Fibroblast of skin of back (primary cell): ENCODE measurements around the gene CES4A.
"Not testable (repeated sequence)": the region's sequence is repeated elsewhere in the genome, so short reads cannot be mapped to it uniquely, and the experiment has no call there.

Source experiments
- DNase-seq: peaks from one replicate; pipeline ENCODE4 v3.0.0-alpha.2; 2013

CES4A gene

DNA sequence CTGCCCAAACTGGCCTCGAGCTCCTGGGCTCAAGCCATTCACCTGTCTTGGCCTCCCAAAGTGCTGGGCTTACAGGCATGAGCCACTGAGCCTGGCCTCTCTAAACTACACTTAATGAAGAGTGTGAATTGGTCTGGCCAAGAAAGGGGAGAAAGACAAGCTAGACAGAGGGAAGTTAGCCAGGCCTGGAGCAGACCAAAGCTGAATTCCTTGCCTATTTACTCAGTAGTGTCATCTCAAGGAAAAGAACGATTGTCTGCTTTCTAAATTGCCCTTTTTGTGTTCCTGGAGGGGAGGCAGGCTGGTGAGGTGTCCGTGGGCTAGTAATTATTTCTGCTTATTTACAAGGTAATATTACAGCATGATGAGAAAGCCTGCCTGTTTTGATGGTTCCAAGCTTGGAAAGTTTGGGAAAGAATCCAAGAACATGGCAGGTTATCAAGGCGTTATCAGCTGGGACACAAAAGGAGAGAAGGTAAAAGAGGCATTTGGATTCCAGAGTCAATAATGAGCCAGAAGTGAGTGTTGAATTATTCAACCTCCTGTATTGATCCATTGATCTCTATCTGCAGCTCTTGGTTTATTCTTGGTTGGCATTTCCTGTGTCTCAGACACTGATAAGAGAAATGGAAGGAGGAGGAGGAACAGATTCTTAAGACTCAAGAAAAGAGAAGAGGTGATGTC is 34.3 kb downstream of the CES4A start:
- peak; percentile 37 for DNase-seq

DNA sequence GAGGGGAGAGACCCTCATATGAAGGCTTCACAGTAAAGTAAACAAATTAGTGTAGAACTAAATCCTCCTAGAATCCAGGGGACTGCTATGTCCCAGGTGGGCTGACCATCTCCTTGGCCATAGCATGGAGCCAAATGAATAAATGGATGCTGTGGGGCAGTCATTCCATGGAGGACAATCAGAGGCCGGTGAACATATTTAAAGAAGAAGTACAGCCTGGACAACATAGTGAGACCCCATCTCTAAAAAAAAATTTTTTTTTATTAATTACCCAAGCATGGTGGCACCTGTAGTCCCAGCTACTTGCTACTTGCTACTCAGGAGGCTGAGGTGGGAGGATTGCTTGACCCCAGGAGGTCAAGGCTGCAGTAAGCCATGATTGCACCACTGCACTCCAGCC is 35.3 kb downstream of the CES4A start:
- no peak for DNase-seq

DNA sequence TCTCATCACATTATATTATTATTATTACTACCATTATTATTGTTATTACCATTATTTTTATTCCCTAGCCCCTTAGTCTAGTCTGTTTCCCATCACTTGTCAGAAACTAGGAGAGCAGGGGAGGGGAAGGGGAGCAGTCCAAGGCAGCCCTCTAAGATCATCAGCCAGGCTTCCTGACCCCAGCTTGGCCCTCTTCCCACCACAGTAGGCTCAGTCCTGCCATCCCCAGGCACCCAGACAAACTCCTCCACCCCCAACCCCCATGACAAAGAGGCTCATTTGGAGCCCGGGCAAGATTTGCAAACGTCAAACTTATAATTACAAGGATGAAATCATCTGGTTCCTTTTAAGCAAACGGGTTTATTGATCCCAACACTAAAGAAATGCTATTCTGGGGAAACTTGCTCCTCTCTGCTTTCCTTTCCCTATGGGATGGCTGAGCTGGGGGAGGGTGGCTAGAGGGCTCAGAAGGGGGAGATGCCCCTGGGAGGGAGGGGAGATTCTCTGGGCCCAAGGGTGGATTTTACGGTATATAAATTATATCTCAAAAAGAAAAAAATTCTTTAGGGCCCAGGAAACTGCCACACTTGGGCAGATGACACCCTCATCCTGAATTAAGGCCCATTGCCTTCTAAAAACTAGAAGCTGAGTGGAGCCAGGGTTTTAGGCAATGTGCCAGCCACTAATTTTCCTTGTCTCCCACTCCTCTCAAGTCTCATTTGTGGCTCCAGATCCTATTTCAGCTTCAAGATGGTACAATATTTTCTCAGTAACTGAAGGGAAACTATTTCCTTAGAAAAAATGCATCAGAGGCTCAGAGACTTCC is 36.2 kb downstream of the CES4A start:
- no peak for DNase-seq

DNA sequence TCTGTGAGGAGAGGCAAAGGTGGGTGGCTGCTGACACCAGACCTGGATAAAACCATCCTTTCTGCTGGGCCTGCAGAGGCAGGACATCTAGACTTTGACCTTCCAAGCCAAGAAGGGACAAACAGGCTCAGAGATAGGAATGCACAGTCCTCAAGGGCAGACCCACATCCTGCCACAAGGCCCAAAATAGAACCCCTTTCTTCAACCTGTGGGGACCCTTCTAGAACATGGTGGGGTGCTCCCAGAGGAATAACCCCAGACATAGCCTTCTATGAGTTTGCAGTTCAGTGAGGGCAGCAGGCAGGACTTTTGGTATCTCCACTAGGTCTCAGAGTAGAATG is 36.8 kb downstream of the CES4A start:
- DNase-seq, result no peak

DNA sequence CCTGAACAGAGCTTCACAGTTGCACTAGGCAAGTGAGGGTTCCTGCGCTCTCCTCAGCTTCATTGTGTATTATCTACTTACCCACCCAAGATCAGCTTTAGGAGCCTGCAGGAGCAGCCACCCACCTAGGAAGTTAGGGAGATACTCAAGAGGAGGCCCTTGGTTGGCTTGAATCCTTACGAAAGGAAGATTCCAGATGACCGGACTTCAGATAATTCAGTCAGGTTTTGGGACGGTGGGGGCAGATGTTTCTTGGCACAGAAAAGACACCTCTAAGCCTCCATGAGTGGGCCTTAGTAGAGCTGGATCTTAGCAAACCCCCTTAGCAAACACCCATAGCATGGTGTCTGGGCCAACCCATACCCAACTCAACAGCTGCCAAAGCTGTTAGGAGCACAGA is 38.2 kb downstream of the CES4A start:
- no peak for DNase-seq

DNA sequence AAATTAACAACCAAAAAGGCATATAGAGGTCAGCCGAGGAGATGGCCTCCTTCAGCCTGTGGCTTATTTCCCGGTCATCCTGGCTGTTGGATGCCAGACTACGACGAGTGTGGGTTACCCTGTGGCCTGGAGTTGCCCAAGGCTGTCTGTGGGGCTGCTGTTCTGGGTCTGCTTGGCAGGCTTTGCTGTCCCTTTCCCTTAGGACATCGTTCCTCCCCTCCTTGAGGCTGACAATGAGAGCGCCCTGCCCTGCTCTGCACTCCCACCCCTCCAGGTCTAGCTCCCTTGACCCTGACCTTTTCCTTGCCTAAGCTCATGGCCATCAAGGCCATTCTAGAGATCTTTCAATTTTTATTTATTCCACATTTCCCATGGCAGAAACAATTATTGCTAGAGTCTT is 38.7 kb downstream of the CES4A start:
- no peak for DNase-seq

DNA sequence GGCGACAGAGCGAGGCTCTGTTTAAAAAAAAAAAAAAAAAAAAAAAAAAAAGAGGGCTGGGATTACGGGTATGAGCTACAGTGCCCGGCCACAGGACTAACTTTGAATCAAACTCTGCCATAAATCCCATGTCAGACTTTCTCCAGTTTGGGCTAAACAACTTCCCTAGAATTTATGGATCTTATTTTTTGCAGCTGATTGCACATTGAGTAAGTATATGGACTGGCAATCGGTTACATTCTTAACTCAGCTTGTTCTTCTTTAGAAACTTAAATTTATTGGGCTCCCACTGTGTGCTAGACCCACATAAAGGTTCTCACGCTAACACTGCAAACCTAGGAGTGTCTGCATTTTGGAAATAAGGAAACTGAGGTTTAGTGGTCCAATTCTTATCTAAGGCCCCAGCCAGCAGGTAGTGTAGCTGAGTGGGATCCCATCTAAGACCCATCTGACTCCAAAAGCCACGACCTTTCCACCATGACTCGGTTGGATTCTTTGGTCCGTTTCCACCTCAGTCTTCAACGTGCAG is 39.8 kb downstream of the CES4A start:
- DNase-seq, result no peak

DNA sequence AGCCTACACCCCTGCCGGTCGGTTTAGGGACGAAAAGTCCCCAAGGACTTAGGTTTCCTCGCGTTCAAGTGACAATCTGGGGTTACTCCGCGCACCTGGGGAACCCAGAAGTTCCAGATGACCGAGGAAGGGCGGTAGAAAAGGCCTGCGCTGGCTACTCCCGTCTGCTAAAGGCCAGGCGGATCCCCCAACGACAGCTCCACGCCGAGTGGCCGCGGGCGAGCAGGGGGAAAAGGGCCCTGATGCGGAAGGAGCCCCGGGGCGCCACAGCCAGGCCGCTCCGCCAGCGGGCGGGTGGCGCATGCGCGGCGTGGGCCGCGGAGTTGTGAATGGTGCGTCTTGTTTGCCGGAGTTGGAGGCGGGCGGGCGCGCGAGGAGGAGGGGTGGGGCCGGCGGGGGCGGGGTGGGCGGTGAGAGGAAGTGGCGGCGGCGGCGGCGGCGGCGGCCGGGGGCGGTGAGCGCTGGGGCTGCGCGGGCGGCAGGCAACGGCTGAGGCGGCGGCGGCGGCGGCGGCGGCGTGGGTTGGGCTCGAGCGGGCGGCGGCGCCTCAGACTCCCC is 40.4 kb downstream of the CES4A start, which contains the start of gene CBFB:
CBFB (plus strand) TSS at position 454 of the 558 bp plus-strand sequence. CDS start 259 bp downstream, outside the sequence.
- DNase-seq, result peak; percentile 94

DNA sequence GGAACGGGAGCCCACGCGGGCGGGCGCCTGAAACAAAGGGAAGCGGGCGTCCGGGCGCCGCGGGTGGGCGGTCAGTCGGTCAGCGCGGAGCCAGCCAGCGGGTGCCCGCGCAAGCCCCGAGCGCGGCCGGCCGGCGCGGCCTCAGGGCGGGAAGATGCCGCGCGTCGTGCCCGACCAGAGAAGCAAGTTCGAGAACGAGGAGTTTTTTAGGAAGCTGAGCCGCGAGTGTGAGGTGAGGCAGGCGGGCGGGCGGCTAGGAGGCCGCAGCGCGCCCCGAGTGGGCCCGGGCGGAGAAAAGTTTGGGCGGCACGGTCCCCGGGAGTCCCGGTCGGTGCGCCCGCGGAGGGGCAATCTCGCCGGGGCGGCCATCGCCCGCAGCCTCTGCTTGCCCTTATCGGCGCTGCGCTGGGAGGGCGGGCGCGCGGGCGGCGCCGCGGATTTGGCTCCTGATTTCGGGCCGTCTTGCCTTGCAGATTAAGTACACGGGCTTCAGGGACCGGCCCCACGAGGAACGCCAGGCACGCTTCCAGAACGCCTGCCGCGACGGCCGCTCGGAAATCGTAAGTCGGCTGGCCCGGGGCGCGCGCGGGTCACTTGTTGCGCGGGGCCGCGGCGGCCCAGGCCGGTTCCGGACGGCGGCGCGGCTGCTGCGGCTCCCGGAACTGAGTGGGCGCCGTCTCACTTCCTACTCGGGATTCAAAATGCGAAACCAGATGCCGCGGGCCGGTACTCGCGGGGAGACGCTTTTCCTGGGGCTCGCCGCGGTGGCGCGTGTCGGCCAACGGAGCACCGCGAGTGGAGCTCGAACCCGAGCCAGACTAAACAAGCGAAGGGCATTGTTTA is 41.1 kb downstream of the CES4A start:
- peak; percentile 49 for DNase-seq

DNA sequence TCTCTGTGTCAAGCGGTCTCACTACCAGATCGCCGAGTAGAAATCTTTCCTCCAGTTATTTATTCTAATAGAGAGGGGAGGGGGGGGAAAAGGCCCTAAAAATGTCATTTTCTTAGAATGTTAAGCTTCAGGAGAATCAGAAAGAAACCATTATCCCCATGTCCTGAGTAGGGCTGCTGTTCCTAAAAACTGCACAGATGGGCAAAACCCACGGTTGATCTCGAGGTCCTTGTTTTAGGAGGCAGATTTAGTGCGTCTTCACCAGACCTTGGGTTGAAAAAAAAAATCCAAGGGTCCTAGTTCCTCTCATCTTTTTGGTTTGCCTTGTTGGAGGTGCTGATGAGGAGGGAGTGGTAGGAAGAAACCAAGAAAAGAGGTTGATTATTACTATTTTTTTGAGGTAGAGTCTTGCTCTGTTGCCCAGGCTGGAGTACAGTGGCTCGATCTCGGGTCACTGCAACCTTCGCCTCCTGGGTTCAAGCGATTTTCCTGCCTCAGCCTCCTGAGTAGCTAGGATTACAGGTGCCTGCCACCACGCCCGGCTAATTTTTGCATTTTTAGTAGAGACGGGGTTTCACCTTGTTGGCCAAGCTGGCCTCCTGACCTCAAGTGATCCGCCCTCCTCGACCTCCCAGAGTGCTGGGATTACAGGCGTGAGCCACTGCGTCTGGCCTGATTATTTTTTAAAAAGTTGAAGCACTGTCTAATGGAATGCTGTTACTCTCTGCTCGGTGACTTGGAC is 42.0 kb downstream of the CES4A start:
- DNase-seq, result no peak

DNA sequence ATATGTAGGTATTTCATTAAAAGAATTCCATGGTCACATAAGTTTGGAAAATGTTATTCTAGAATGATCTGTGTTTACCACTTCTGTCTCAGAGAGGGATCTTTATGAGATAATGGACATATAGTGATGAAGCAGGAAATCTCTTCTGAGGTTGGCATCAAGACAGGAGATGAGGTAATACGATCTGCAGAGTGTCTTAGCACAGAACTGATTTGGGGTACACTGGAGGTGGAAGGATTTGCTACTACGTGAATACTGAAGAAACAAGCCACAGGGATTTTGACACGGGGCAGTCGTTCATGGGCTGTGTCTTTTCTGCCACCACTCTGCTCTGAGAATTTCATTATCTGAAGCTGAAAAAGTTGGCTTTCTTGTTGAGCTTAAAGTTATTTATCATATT is 46.1 kb downstream of the CES4A start:
- DNase-seq, result no peak

DNA sequence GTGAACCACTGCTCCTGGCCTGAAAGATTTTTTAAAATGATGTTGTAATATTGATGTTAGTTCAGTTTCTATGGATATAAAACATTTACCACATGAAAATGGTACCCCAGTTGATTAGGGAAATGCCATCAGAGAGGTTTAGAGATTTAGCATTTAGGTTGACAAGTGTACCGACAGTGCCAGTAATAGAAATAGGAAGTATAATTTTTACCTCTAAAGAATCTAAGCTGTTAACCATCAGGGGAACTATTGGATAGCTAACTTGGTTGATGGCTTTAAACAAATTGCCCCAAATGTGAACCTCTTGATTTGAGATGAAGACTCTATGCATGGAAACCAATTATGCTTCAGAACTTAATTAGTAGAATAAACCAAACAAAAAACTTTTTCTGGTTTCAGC is 47.0 kb downstream of the CES4A start:
- DNase-seq, result no peak

DNA sequence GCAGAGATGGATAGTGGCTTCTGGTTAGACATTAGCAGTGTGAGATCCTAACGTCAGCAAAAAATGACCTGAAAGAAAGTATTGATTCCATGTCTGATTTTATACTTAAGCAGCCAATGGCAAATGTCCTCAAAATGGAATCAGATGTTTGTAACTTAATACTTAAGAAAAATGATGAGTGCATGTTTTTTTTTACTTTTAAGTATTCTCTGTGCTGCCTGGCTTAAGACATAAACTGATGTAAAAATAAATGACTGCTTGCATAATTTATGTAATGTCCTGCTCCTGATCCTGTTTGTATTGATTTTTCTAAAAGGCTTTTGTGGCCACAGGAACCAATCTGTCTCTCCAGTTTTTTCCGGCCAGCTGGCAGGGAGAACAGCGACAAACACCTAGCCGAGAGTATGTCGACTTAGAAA is 47.9 kb downstream of the CES4A start:
- no peak for DNase-seq

DNA sequence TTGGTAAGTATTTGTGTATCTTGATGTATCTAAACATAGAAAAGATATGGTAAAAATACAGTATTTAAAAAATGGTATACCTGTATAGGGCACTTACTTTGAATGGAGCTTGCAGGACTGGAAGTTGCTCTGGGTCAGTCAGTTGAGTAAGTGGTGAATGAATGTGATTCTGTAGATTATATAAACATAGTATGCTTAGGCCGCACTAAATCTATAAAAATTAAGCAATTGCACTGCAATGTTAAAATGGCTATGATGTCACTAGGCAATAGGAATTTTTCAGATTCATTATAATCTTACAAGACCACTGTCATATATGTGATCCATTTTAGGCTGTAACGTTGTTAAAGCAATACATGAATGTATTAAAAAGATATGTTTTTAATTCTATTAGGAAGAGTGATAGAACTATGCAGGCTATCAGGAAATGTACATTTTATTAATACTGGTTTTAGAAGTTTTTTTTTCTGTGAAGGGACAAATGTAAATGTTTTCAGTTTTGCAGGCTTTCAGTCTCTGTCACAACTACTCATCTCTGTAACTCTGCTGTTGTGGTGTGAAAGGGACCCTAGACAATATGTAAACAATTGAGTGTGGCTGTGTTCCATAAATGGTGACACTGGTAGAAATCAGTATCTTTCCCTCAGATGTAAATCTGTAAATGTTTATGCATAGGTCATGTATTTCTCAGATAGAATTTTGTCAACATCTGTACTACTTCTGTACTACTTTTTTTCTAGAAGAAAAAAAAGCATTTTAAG is 51.1 kb downstream of the CES4A start:
- DNase-seq, result no peak

DNA sequence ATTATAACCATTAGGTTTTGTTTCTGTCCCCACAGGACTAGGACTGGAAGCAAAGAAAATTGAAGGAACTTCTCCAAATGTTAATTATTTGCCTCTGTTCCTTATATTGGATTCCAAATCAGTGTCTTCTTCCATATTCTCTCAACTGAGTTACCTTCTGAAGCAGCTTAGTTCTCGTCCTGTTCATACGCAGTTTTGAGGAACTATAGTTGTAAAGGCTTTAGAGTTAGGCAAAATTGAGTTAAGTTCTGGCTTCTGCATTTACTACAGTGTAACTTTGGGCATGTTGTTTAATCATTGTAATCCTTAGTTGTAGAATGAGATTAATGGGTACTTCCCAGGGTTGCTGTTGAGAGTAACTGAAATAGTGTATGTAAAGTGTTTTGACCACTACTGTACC is 51.8 kb downstream of the CES4A start:
- no peak for DNase-seq

DNA sequence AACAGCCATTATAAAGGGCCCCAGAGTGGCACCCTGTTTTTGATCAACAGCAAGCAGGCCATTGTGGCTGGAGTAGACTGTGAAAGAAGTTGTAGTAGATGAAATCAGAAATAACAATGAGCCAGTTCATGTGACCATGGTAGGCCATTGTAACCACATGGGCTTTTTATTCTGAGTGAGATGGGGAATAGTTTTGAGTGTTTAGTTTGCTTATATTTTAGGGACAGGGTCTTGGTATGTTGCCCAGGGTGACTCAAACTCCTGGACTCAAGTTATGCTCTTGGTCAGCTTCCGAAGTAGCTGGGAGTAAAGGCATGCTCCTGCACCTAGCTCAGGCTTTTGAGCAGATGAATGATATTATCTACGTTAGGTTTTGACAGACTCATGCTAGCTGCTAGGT is 52.5 kb downstream of the CES4A start:
- DNase-seq, result peak; percentile 29

DNA sequence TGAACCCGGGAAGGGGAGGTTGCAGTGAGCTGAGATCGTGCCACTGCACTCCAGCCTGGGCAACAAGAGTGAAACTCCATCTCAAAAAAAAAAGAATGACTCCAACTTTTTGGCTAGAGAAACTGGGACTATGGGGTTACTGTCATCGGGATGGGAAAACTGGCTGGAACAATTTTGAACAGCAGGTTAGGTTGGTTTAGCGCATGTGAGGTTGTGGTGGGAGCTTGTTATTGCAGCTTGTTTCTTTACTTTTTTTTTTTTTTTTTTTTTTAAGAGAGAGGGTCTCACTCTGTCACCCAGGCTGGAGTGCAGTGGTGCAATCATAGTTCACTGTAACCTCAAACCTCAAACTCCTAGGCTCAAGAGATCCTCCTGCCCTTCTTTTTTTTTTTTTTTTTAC is 53.1 kb downstream of the CES4A start:
- not testable (repeated sequence) for DNase-seq

DNA sequence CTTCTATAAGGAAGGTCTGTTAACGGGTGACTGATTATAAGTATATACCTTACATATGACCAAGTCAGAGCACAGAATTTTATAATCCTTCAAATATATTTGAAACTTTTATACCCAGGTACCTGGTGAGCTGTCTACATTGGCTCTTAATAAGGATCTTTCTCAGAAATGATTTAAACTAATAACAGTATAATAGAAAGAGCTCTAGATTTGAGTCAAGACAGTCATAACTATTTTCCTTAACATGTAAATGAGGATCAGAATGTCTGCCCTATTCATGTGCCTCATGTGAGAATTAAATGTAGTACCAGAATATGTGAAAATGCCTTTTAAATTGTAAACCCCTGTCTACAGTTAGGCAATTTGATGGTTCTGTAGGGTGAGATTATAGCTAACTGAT is 55.0 kb downstream of the CES4A start:
- no peak for DNase-seq

DNA sequence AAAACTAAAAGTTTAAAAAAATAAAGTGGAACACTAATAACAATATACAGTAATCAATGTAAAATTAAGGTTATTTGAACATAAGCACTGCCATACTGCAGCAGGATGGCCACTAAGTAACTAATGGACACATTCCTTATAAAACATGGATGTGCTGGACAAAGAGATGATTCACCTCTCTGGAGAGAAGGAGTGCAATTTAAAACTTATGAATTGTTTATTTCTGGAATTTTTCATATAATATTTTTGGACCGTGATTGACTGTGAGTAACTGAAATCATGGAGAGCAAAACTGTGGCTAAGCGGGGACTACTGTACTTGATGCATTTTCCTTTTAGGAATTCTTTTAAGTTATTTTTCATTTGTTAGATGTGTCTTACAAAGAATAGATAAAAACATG is 62.4 kb downstream of the CES4A start:
- DNase-seq, result peak; percentile 63

DNA sequence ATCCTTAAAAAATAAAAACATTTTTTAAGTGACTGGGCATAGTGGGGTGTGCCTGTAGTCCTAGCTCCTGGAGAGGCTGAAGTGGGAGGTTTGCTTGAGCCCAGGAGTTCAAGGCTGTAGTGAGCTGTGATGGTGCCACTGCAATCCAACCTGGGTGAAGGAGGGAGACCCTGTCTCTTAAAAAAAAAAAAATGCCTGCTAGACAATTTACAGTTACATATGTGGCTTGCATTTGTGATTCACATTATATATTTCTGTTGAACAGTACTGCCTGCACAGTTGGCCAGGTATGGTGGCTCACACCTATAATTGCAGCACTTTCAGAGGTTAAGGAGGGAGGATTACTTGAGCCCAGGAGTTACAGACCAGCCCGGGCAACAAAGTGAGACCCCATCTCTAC is 64.0 kb downstream of the CES4A start:
- no peak for DNase-seq

DNA sequence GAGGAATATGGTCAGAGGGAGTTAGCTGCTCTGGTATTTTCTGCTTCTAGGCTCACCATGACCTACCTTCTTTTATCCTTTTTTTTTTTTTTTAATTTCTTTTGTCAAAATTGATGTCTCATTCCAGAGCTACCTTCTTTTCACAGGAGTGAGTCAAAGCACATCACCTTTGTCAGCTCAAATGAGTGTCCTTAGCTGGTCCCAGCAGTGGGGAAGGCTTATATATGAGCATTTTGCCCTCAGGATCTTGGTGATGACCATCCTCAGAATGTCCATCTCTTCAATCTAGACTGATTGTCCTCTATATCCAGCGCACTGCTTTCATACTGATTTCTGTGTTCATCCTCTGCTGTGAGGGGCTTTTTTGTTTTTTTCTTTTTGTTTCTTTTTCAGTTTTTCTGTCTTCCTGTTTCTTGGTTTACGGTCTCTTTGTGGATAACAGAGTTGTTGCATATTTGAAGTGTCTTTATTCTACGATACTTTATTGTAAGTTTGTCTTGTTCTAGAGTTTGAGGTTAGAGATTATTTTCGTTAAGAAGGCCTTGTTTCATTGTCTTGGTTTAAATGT is 65.5 kb downstream of the CES4A start:
- no peak for DNase-seq
